DMS79 (cell line): ENCODE data around the gene ABHD5.

Source experiments
- DNase-seq: peaks from one replicate; lab custom pipeline; 2025; lab: John Stamatoyannopoulos, UW

ABHD5 gene

GRCh38 chr3:43723121-43723734, 32.5 kb downstream of the ABHD5 start:
- DNase-seq, result no peak

GRCh38 chr3:43726521-43726920, 35.8 kb downstream of the ABHD5 start:
- DNase-seq, result no peak

GRCh38 chr3:43727930-43728329, 37.2 kb downstream of the ABHD5 start:
- DNase-seq, result no peak

GRCh38 chr3:43728476-43728875, 37.7 kb downstream of the ABHD5 start:
- DNase-seq, result no peak

GRCh38 chr3:43728947-43729346, 38.2 kb downstream of the ABHD5 start:
- no peak for DNase-seq

GRCh38 chr3:43729707-43730414, 39.1 kb downstream of the ABHD5 start:
- no peak for DNase-seq

- no peak for DNase-seq
These were observed 42.1 kb downstream of the ABHD5 start for GRCh38 chr3:43732747-43733425.

GRCh38 chr3:43733459-43734384, 43.0 kb downstream of the ABHD5 start:
- no peak for DNase-seq

- no peak for DNase-seq
These were observed 43.9 kb downstream of the ABHD5 start for GRCh38 chr3:43734685-43735084.

GRCh38 chr3:43735618-43736017, 44.9 kb downstream of the ABHD5 start:
- DNase-seq, result no peak

GRCh38 chr3:43736558-43737440, 46.1 kb downstream of the ABHD5 start:
- DNase-seq, result no peak

- no peak for DNase-seq
These were observed 47.6 kb downstream of the ABHD5 start for GRCh38 chr3:43738305-43738704.

GRCh38 chr3:43742920-43743319, 52.2 kb downstream of the ABHD5 start:
- no peak for DNase-seq

- DNase-seq, result no peak
These were observed 56.9 kb downstream of the ABHD5 start for GRCh38 chr3:43747641-43748040.

- DNase-seq, result no peak
These were observed 57.4 kb downstream of the ABHD5 start for GRCh38 chr3:43748179-43748578.

- DNase-seq, result no peak
These were observed 57.9 kb downstream of the ABHD5 start for GRCh38 chr3:43748645-43749044.

- DNase-seq, result no peak
These were observed 62.2 kb downstream of the ABHD5 start for GRCh38 chr3:43752905-43753304.

GRCh38 chr3:43753741-43754715, 63.3 kb downstream of the ABHD5 start:
- no peak for DNase-seq

GRCh38 chr3:43755516-43756200, 64.9 kb downstream of the ABHD5 start:
- no peak for DNase-seq
